HG03575 (cell line): ENCODE data around the gene KDM4C.
A peak's percentile ranks its signal among the peaks of the same experiment; 100 is the strongest.
"Not testable (repeated sequence)": the region's sequence is repeated elsewhere in the genome, so short reads cannot be mapped to it uniquely, and the experiment has no call there.

ENCODE experiments used
- ATAC-seq: cut with Tn5 transposase; IDR thresholded peaks from one replicate; pipeline ENCODE4 v1.9.1; 2021; ENCODE audit not compliant: unreplicated experiment, insufficient number of reproducible peaks, low FRiP score; ENCODE audit errors: extremely low read depth

The KDM4C gene

DNA sequence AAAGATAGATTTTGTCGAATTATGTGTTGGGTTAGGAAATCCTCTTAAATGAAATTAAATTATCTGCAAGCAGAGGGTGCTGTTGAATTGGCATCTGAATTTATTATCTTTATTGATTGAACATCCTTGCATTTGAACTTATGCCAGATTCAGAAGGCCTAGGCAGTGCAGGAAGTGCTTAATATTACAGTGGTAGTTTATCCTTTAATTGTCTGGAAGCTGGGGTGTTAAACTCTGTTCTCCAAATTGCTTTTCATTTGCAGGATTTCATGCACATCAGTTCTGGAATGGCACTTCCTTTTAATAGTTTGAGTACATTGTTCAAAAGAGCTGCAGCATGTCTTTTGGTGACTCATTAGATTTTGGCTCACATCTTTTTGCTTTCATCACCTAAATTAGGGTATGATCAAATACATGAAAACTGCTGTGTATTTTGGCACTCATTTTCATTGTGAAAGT, 186.3 kb downstream of the KDM4C start:
- ATAC-seq: no peak

DNA sequence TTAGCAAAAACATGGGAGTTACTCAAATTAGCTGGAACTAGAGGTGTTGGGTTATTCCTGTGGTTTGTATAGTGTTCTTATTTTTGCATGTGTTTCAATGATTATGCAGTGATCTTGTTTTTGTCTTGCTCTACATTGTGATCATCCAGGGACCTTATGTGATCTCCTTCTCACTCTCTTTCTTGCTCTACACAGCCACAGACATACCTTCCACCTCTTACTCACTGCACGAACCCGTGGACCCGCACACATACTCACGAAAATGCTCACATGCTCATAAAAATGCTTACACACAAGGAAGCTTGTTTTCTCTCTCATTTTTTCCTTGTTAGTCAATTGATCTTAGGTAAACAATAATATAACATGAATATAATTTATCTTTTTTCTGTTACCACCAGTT, 187.1 kb downstream of the KDM4C start:
- no peak for ATAC-seq

DNA sequence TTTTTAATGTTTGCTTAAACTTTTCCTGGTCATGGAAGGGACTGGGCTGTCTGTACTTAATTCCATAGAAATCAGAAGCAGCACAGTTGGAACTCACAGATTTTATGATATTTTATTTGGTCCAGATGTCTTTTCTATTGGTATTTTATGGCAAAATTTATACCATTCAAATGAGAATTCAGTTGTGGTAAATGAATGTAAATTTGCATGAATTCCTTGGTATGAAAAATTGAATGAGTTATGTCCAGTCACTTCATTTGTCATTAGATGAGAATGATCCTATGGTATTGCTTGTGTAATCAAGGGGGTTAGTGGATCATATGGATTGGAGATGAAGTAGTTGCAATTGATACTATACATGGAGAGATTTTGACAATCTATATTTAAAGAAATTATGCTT, 188.0 kb downstream of the KDM4C start:
- no peak for ATAC-seq

DNA sequence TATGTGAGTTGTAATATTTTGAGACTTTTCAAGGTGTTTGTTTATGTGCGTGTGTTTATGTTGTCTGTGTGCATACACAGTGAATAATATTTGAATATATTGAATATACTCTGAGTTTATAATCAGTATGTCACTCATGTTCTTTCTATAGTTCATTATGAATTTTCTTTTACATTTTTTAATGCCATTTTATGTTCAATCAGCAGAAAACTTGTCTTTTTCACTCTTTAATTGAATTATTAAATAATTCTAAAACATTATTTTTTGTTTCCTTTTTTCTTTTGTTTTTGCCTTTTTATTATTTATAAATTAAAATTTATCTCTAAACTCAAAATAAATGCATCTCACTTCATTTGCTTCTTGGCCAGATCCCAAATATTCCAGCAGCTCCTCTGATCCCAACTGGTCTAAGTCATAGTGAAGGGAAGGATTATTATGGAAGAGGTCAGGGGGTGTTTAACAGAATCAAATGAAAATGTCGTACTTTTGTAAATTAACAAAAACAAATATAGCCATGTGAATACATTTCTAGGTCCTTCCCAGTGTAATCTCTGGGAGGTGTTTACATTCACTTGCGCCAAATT, 188.9 kb downstream of the KDM4C start:
- no peak for ATAC-seq

DNA sequence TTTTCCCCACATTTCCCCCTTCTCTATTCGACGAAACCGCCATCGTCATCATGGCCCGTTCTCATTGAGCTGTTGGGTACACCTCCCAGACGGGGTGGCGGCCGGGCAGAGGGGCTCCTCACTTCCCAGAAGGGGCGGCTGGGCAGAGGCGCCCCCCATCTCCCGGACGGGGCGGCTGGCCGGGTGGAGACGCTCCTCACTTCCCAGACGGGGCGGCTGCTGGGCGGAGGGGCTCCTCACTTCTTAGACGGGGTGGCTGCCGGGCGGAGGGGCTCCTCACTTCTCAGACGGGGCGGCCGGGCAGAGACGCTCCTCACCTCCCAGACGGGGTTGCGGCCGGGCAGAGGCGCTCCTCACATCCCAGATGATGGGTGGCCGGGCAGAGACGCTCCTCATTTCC, 191.1 kb downstream of the KDM4C start:
- not testable (repeated sequence) for ATAC-seq

DNA sequence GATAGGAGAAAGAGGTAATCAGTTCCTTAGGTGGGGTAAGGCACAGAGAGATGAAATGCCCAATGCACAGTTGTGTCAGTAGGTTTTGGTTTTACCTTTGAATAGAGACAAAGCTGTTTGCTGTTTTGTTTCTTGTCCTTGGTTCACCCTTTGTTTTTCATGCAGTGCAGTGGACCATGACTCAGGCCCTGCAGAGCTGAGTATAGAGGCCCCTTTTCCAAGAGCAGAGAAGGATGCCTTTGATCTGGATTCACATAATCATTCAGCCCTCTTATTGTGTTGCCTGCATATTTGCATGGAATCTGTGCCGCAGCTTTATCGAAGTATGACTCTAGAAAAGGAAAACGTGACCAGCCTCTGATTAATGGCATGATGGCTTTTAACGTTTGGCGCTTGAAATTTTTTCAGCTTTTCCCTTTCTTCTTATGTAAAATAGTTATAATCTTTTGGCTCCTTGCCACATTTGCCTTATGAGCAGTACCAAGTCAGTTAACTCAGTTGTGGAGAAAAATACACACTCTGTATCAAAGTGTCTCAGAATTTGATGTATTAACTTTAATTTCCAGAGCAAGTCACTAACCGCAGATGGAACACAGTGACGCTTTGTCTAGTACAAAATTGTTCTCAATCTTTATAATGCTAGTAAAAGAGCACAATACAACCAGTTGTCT, 197.6 kb downstream of the KDM4C start:
- no peak for ATAC-seq

DNA sequence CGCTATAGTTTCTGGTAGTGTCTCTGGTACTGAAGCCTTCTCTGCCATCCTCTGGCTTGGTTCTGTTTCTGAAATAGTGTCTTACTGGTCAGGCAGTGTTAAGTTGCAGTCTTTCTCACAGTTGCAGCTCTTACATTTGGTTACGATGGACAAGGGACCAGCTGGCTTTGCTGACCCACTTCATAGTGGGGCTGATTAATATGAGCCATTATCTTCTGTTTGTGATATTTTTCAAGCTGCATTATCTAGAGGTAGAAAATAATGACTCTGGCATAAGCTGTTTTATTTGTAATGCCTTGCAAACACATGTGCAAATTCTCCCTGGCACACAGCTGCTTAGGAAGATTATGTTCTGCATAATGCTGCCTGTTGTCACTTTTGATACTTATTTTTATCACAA, 199.1 kb downstream of the KDM4C start:
- ATAC-seq: no peak

DNA sequence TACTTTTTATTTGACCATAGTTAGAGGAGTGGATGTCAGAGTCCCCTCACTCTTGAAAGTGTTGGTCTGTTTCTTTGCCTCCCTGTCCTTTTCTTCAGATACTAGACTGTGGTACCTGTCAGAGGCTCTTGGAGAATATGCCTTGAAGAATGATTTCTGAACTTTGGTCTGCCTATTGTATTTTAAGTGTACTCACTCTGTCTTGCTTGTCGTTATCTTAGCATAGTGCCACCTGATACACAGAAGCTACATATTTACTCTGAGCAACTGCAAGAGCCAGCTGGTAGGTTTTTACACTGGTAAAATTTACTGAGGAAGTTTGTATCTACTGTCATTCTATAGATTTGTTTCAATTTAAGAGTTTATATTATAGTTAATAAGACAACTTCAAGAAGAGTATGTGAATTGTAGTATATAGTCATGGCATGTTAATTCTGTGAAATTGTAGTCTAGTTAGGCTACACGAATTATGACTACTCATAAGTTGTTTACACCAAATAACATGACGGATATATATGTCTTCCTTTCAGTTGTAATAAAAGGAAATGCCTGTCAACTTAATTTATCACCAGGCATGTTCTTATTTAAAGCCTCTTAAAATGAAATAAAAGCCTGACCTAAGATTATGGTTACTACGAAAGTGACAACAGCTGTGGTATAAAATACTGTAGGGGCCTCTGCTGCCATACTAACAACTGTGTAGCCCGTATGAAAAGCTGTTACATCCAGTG, 201.7 kb downstream of the KDM4C start:
- ATAC-seq: no peak

DNA sequence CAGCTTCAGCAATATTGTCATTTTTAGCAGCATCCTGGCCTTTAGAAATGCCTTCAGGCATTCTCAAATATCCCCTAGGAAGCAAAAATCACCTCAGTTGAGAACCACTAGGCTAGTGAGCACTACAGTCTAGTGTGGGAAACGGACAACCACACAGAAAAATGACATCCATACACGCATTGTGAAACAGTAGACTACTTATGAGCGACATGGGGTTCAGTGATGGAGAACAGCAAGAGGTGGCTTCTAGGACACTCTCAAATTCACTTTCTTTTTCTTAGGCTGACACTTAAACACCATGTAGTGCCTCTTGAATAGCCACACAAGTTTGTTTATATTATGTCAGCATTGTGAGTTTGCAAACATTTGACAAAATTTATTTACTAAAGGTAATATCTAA, 203.0 kb downstream of the KDM4C start:
- no peak for ATAC-seq

DNA sequence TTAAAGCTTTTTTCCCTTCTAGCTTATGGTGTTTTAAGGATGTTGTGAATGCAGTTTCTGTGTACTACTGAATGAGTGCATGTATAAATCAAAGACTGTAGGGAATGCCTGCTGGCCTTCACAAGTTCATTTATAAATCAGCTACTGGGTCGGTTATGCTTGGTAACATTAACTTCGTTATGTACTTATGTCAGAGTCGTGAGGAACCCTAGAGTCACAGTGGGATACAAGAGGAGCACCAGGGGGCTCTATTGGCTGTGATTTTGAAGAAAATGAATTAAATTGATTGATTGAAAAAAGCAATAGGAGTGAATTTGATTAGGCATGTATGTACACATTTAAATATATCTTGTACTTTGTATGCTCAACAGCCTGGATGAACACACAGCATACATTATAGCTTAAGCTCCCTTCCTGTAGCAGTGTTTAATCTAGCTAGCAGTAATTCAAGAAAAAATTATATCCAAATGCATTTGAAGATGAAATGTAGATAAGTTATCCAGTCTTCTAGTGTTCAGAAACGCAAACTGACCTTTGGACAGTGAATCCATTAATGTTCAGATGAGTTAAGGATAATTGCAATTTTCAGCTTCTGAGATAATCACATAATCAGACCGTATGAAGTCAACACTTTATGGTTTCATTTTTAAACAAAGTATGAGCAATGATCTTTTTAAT, 204.2 kb downstream of the KDM4C start:
- ATAC-seq: no peak

DNA sequence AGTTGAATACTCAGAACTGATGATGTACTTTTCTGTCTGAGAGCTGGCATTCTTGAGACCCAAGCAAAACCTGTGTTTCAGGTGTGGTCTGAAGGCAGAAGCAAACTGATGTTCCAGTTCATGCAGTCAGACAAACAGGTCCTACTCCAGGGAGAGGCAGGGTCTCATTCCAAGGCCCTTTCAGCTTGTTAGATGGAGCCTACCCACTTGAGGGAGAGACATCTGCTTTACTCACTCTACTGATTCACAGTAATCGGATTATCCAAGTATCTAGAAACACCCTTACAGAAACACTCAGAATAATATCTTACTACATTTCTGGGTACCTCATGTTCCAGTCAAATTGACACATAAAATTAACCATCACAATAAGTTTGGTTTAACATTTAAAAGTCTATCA, 207.8 kb downstream of the KDM4C start:
- ATAC-seq: no peak

DNA sequence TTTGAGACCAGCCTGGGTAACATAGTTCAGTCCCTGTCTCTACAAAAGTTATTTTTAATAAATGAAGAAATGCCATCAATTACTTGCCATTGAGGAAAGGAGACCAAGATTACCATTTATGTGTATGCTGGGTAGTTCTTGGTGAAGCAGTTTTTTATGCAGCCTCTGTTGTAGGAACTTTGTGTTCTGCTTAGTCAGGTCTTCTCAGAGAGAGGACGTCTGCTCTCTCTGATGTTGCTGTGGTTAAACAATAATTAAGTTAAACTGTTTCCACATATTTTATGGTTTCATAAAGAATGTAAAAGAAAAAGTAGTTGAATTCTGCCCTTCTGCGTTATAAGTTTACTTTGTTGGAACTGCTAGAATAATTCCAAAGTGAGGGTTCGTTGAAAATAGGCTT, 210.5 kb downstream of the KDM4C start:
- ATAC-seq: no peak

DNA sequence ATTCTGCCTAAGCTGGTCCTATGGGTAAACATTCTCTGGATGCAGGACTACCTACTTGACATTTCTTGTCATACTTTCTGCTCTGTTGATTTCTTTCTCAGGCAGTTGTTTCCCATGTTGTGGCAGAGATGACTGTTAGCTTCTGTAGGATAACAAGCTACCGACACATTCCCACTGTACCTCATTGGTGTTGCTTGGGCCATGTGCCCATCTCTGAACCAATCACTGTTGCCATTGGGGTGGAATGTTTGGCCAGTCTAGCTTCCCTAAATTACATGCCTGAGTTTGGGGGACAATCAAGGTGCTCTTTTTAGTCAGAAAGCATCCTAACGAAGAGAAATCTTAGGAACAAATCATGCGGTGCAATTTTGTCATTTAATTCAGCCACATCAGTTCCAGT, 212.0 kb downstream of the KDM4C start:
- ATAC-seq: no peak

DNA sequence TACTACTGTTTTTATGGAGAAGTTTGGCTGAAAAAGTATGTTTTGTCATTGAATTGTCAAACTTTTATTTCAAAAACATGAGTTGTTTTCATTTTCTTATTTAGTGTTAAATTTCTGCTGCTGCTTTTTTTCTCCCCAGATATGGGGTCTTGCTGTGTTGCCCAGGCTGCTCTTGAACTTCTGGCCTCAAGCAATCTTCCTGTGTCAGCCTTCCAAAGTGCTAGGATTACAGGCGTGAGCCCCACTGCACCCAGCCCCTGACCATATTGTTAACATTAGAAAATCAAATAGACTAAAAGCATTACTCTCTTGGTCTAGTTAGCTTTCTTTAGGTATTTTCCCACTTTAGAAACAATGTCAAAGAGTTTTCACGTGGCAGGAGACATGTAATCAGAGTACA, 215.3 kb downstream of the KDM4C start:
- ATAC-seq: no peak

DNA sequence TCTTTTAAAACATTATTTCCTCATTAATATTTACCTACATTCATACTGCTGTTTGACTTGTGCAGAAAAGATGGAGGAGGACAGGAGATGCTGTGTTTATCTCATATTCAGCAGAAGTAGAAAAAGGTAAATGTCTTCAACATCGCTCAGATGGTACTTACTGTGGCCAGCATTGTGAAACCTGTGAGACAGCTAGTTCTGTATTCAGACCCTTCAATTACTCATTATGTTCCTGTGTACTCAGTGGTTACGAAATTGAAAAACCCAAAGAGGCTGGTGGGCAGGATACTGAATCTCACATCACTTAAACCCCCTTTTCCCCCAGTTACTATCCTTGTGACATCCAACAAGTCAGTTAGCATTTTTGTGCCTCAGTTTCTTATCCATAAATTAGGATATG, 216.0 kb downstream of the KDM4C start:
- peak; percentile 74 for ATAC-seq

DNA sequence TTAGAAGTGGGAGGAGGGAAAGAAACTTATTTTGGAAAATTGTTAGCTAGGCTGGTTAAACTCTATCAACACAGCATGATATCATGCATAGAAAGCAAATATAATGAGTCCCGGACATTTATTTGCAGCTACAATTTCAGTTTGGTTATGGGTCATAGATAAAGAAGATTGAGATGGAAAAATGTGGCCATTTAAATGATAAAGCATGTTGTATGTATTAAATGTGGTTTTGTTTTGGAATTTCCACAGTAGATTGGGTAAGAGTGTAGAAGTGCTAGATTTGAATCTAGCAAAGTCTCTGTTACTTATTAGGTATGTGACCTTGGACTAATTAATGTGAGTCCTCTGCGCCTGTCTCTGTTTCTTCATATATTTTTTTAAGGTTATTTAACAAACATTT, 217.4 kb downstream of the KDM4C start:
- no peak for ATAC-seq

DNA sequence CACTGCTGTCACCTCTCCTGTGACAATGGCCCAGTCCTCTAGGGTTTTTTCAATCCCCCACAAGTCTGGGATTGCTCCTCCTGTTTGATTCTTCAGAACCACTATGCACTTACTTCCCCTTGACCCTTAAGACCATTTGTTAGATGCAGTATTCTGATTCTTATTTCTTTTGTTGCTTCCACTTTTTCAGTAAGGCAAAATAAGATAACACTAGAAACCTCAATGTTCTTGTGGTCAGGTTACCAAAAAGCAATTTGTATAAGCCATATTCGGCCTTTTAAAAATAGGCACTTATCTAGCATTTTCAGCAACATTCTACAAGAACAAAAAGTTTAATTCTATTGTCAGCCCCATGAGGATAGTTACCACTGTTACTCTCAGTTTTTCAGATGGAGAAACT, 220.0 kb downstream of the KDM4C start:
- no peak for ATAC-seq

DNA sequence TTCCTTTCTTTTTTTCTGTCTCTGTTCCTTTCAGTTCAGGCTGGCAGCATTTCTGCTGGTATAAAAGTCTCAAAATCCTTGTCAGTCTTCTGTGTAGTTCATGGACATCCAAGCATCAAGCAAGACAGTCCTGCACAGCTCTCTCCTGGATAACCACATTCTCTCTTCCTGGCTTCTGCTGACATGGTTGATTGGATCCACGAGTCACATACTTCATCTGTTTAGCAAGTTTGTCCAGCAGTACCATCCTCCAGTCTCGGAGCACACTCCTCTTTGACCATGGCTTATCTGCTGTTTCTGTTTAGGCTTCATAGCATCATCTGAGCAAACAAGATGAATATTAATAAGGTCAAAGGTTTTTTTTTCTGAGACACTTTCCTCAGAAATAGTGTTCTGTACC, 220.8 kb downstream of the KDM4C start:
- ATAC-seq: no peak

DNA sequence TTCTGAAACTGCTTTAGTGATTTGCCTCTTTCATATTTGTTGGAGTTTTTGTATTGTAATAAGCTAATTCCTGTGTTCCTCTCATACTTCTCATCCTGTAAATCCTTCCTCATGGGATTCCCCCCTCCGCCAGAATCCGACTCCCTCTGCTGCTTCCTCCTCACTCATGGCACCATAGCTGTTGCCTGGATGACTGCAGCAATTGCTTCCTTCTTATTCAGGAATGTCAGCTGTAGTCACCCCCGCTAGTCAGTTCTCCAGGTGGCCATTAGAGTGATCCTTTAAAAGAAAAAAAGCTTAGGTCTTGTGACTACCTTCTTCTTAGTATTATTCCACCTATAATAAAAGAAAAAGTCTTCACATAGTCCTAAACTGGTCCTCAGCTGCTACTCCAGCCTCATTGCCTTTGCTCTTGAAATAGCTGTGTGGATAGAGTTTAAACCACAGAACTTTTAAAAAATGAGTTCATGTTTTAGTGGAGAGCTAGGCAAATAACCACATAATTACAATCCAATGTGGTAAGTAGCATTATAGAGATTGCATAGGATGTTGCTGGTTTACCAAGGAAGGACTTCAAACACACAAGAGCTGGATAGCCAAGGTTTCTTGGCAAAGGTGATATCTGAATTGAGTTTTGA, 227.3 kb downstream of the KDM4C start:
- ATAC-seq: no peak
